HG02623 (cell line): ENCODE measurements around the gene TRIM6.
"Not testable (repeated sequence)": the region's sequence is repeated elsewhere in the genome, so short reads cannot be mapped to it uniquely, and the experiment has no call there.

Experiments used
- ATAC-seq: cut with Tn5 transposase; IDR thresholded peaks from one replicate; pipeline ENCODE4 v1.9.1; 2021; ENCODE audit warnings: moderate library complexity; ENCODE audit not compliant: unreplicated experiment

Gene TRIM6

GRCh38 chr11:5596607-5597201, at the start of gene TRIM6:
TRIM6 (plus strand) TSS chr11:5596637; CDS start chr11:5596898, 261 bp downstream.
- ATAC-seq, result peak; percentile 41

- no peak for ATAC-seq
Observed at GRCh38 chr11:5547982-5548381, 48.5 kb upstream of the TRIM6 start.

- no peak for ATAC-seq
Observed at GRCh38 chr11:5548440-5548839, 48.0 kb upstream of the TRIM6 start, which contains the start of gene OR52H1. OR52H1 (minus strand) TSS chr11:5548540; CDS start chr11:5545505, 3,035 bp downstream.

- peak; percentile 49 for ATAC-seq
Observed at GRCh38 chr11:5550440-5551095, 45.9 kb upstream of the TRIM6 start.

GRCh38 chr11:5553343-5553742, 43.1 kb upstream of the TRIM6 start:
- no peak for ATAC-seq

GRCh38 chr11:5556596-5557188, 39.7 kb upstream of the TRIM6 start:
- ATAC-seq, result no peak

- no peak for ATAC-seq
Observed at GRCh38 chr11:5557751-5558150, 38.7 kb upstream of the TRIM6 start.

GRCh38 chr11:5564259-5565019, 32.0 kb upstream of the TRIM6 start:
- ATAC-seq, result no peak

- no peak for ATAC-seq
Observed at GRCh38 chr11:5574654-5575053, 21.8 kb upstream of the TRIM6 start.

- ATAC-seq, result no peak
Observed at GRCh38 chr11:5575152-5575551, 21.3 kb upstream of the TRIM6 start.

- ATAC-seq, result no peak
Observed at GRCh38 chr11:5577101-5577500, 19.3 kb upstream of the TRIM6 start.

- no peak for ATAC-seq
Observed at GRCh38 chr11:5580577-5580976, 15.9 kb upstream of the TRIM6 start, which contains the start of gene OR52B6. OR52B6 (plus strand) TSS chr11:5580877; CDS start chr11:5580877, 0 bp downstream.

GRCh38 chr11:5581014-5581413, 15.4 kb upstream of the TRIM6 start:
- no peak for ATAC-seq

GRCh38 chr11:5584458-5584857, 12.0 kb upstream of the TRIM6 start:
- not testable (repeated sequence) for ATAC-seq

GRCh38 chr11:5589906-5590305, 6.5 kb upstream of the TRIM6 start:
- ATAC-seq, result not testable (repeated sequence)

- ATAC-seq, result no peak
Observed at GRCh38 chr11:5591613-5592012, 4.8 kb upstream of the TRIM6 start.

- ATAC-seq, result no peak
Observed at GRCh38 chr11:5592615-5593014, 3.8 kb upstream of the TRIM6 start.

- no peak for ATAC-seq
Observed at GRCh38 chr11:5593146-5593545, 3.3 kb upstream of the TRIM6 start.

GRCh38 chr11:5597953-5598352, 1.5 kb downstream of the TRIM6 start:
- no peak for ATAC-seq

- peak; percentile 84 for ATAC-seq
Observed at GRCh38 chr11:5600374-5600851, 4.0 kb downstream of the TRIM6 start.

- ATAC-seq, result not testable (repeated sequence)
Observed at GRCh38 chr11:5602791-5603190, 6.4 kb downstream of the TRIM6 start.
